AG04449 (cell line): Measurements from ENCODE around the gene TRAK1.

Source experiments
- CTCF ChIA-PET: fragments of 350-600 bp; formaldehyde crosslinking; extraction: SDS; loops from one replicate; lab custom pipeline; 2021; ENCODE audit warnings: antibody characterized with exemption; lab: Yijun Ruan, JAX
- POLR2A ChIA-PET: fragments of 400-600, 350-600 bp; formaldehyde crosslinking; extraction: SDS; loops from one replicate; lab custom pipeline; 2020; ENCODE audit warnings: antibody characterized with exemption, inconsistent platforms; lab: Yijun Ruan, JAX
- DNase-seq: peaks from one replicate; pipeline ENCODE4 v3.0.0-alpha.2; 2010; ENCODE audit warnings: low read depth, low spot score
- H3K4me3 ChIP-seq: 2 replicates; pipeline ENCODE4 v1.5.1; 2011; ENCODE audit warnings: low read depth, mild to moderate bottlenecking, control low read depth, low read length
- TF ChIP-seq, protein P1 (sequence below): IDR thresholded peaks from one replicate; pipeline ENCODE4 v1.5.1; 2011; ENCODE audit warnings: mild to moderate bottlenecking, moderate library complexity, low read length, control low read depth, inconsistent platforms; ENCODE audit not compliant: insufficient read depth; ENCODE audit errors: missing control alignments

The TRAK1 gene

DNA sequence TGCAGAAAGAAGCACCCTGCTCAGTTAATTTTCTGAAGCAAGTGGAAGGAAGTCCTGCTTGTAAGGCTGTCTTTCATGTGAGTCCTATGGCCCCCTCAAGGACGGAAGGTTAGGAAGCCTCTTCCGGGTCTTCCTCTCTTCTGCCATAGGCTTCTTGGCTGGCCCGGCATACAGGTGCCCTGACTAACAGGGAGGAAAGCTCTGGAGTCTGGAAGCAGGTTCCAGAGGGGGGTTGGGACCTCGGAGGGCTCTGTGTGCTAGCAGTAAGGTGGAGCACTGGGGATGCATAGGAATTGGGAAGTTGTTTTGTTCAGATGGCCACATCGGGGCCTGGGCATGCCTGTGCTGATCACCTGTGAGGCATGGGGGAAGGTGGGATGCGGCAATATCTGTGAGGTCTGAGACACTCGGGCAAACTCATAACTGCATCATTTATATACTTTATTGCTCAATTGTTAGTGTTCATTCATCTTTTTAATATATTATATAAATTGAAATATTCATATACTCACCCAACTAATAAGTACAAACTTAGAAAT, 49.6 kb downstream of the TRAK1 start:
- no peak overlapping the region for H3K4me3 ChIP-seq
- TF ChIP-seq, protein P1, sequence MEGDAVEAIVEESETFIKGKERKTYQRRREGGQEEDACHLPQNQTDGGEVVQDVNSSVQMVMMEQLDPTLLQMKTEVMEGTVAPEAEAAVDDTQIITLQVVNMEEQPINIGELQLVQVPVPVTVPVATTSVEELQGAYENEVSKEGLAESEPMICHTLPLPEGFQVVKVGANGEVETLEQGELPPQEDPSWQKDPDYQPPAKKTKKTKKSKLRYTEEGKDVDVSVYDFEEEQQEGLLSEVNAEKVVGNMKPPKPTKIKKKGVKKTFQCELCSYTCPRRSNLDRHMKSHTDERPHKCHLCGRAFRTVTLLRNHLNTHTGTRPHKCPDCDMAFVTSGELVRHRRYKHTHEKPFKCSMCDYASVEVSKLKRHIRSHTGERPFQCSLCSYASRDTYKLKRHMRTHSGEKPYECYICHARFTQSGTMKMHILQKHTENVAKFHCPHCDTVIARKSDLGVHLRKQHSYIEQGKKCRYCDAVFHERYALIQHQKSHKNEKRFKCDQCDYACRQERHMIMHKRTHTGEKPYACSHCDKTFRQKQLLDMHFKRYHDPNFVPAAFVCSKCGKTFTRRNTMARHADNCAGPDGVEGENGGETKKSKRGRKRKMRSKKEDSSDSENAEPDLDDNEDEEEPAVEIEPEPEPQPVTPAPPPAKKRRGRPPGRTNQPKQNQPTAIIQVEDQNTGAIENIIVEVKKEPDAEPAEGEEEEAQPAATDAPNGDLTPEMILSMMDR: no peak
- POLR2A ChIA-PET: no interaction called here
- CTCF ChIA-PET: no interaction called here
- DNase-seq: no peak

DNA sequence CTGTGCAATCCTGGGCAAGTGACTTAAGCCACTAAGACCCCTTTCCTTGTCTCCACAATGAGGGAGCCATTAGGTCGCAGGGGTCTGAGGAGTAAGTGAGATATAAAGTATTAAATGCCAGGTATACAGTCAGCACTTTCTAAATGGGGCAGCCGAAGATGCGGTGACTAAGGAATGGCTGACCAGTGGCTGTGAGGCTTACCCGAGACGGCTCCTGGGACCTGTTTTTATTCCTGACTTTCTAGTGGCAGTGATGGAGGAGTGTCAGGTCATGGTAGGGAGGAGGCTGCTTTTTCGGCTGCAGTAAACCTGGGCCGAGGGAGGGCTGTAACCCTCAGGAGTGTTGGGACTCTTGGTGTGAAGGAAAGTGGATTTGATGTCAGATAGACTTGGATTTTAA, 52.3 kb downstream of the TRAK1 start:
- TF ChIP-seq, protein P1: no peak
- DNase-seq: no peak
- no peak overlapping the region for H3K4me3 ChIP-seq
- ChIA-PET CTCF (no interaction called here), POLR2A (no interaction called here)

DNA sequence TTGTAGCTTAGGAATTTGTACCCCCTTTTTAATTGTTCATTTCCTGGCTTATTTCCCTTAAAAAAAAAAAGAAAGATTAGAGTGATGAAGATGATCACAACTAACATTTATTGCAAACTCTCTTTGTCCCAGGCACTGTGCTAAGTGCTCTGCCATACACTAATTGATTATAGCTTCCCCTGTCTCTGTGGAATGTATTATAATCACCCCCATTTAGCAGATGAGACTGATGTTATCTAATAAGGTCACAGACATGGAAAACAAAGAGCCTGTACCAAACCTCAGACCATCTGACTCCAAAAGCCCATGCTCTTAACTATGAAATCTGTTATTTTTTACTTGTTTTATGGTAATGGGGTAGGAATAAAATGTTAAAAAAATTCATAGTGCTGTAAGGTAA, 53.1 kb downstream of the TRAK1 start:
- TF ChIP-seq, protein P1: no peak
- DNase-seq: no peak
- ChIA-PET POLR2A (no interaction called here), CTCF (interaction anchor here (1.0 to 1.2 kb wide), 2 partner anchors 17 to 47 kb away, joined by 3 read pairs; no protein-coding TSS in a partner anchor)
- H3K4me3 ChIP-seq: no peak overlapping the region

DNA sequence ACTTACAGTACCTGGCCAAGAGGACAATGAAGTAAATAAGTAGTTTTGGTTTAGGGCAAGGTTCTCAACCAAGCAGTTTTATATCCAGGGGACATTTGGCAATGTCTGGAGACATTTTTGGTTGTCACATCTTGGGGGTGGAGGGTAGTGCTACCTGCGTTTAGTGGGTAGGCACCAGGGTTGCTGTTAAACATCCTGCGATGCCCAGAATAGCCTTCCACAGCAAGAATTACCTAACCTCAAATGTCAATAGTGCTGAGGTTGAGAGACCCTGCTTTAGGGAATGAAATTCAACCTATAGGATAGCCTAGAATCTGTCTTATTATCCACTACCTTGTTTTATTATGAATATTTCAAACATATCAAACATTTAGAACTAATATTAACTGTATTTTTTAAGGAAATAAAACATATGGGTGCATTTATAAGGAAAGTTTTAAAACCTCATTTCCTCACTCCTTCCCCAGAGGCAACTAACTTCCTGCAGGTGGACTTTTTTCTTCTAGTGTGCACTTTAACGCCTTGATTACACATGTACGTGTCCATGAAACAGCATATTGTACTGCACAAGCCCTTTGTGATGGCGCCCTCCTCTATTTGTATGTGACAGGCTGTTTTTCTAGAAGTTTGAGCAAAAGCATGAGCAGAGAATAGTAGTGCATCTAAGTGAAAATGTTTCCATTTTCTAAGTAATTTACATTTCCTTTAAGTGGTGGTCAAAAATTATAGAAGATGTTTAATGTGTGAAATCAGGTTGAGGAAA, 57.1 kb downstream of the TRAK1 start:
- H3K4me3 ChIP-seq: no peak overlapping the region
- TF ChIP-seq, protein P1: no peak
- ChIA-PET POLR2A (no interaction called here), CTCF (no interaction called here)
- no peak for DNase-seq

DNA sequence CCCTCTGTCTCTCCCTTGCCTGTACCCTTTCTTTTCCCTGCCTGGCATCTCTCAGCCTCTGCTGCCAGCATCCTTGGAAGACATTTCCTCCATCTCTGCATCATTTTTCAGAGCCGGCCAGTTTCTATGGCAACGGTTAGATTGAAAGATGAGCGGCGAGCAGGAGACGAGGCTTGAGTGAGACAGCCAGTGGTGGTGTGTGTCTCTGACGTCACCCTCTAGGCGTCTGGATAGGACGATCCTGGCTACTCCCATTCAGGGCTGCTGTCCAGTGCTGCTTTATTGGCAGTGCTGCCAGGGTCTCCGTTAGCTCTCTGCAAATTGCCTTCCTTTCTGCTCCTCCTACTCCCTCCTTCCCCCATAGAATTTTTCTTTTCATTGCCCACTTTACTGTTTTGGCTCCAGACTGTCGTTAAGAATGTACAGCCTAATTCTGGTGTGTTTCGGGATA, 57.9 kb downstream of the TRAK1 start:
- H3K4me3 ChIP-seq: no peak overlapping the region
- no peak for DNase-seq
- POLR2A ChIA-PET: no interaction called here
- CTCF ChIA-PET: no interaction called here
- TF ChIP-seq, protein P1: no peak

DNA sequence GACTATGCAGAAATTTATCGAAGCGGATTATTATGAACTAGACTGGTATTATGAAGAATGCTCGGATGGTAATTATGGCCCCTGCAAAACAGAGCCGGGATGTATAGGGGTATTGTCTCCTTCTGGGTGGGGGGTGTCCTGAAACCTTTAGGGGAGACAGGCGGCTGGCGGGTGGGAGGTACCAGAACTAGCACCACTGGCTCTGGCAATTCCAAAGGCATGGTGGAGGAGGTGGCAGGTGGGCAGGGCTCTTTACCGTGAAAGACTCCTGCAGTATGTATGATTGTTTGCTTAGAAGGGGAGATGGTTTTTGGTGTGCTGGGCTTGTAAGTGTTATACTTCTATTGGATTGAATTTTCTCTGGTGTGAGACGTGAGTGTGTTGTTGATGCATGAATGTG, 58.4 kb downstream of the TRAK1 start:
- no peak for DNase-seq
- TF ChIP-seq, protein P1: no peak
- CTCF ChIA-PET: no interaction called here
- H3K4me3 ChIP-seq: no peak overlapping the region
- POLR2A ChIA-PET: no interaction called here
